Medulla oblongata (tissue), 1 donor: Measurements from ENCODE around the gene HSPD1.

Experiments used
- DNase-seq: peaks from one replicate; pipeline ENCODE4 v3.0.0-alpha.2; 2015; ENCODE audit errors: extremely low spot score

Gene HSPD1

DNA sequence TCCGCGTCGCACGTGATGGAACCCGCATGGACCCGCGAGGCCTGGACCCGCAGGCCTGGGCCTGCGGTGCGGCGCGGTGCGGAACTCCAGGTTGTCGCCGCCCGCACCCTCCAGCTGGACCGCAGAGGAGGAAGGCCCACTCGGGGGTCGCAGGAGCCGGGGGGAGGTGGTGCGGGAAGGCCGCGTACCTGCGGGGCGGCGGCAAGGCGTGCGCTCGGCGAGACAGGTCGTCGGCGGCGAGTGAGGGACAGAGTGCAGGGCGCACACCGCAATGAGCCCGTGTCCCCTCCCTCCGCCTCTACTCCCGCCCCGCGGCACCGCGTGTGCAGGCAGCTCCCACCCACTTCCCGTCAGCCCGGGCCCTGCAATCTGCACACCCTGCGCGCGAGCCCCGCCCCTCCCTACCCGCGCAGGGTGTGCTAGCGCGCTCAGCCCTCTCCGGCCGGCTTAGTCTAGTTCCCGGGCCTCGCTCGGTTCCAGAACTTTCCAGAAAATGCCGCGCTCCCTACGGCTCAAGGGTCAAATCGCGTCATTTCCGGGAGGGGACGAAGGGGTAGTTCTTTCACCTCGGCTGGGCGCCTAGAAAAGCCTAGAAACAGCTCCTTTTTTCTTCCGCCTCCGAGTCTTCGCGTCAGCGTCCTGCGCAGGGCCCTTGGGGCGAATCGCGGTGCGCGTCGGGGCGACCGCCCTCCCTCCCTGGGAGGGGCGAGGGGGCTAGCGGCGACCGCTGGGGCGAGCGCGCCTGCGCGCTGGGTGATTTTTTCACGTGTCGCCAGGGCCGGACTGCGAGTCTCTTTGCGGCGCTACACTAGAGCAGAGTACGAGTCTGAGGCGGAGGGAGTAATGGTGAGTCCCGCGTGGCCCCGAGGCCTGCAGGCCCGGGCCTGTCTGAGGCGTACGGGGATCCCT is at the start of gene HSPD1, which contains the start of gene HSPE1:
HSPD1 (minus strand) TSS at position 247 of the 909 bp plus-strand sequence. CDS start 992 bp downstream, outside the sequence.
HSPE1 (plus strand) TSS at position 786 of the 909 bp plus-strand sequence; CDS start at position 844, 58 bp downstream.
- peak; percentile 100 for DNase-seq

DNA sequence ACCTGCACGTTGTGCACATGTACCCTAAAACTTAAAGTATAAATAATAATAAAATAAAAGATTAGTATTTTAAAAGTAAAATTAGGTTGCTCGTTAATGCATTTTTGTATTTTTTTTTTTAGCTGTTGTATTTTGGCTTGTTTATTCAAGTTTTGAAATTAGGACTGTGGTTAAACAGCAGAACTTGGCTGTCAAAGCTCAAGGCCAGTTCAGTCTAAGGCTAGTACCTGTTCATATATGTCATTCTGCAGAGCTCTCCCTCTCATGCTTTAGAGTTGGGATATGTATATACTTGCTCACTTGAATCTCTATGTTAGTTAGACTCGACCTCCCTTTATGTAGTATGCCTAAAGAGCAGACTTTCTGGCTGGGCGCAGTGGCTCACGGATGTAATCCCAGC is 48.9 kb upstream of the HSPD1 start:
- DNase-seq = no peak

DNA sequence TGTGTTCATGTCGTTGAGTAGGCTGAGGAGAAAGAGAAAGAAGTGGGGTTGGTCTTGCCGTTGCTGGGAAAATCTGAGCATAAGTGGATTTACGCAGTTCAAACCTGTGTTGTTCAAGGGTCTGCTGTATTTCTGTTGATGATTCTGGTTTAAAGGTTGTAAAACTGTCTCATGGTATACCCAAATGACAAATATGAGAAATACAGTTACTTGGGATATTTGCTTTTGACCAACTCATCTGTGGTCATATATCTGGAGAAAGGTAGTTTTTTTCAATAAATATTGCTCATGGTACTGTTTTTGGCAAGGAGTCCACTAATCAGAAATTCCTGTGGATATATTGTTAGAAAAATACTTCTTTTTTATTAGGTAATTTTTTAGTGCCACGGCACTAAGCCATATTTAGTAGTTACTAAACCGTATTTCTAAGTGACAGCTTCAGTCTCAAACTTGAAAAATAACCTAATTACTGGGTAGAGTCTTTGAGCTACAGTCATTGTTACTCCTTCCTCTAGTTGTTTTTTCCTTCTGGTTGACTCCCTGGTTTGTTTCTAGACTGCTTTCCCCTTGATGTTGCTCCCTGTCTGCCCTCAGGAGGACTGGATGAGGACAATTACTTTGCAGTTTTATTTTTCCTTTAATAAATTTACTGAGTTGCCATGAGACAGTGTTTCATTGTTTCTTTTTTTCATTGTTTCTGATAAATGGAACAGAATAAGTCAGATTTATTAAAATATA is 47.7 kb upstream of the HSPD1 start:
- DNase-seq = no peak

DNA sequence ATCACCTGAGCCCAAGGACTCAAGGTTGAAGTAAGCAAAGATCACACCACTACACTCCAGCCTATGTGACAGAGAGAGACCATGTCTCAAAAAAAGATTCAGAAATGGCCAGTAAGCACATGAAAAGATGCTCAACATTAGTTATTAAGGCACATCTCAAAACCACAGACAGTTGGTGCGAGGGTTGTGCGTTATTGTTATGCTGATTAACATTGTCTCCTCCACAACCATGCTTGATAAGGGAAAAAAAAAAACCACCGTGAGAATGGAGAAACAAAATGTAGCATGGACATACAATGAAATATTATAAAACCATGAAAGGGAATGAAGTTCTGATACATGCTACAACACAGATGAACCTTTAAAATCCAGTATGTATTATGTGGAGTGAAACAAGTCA is 43.6 kb upstream of the HSPD1 start:
- DNase-seq = no peak

DNA sequence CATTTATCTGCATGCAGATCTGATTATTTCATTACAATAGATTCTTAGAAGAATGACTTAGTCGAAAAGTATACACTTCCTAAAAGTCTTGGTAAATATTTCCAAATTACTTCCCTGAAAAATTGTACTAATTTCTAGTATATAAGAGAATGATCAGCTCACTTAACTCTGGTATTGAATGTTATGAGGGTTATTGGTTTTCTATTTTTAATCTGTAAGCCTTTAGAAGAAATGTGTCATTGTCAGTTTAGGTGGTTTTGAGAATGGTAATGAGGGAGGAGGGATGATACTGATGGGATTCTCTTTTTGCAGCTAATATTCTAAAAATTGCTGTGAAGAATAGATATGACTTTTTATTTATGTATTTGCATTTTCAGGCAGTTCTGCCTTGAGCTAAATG is 40.1 kb upstream of the HSPD1 start:
- DNase-seq = no peak

DNA sequence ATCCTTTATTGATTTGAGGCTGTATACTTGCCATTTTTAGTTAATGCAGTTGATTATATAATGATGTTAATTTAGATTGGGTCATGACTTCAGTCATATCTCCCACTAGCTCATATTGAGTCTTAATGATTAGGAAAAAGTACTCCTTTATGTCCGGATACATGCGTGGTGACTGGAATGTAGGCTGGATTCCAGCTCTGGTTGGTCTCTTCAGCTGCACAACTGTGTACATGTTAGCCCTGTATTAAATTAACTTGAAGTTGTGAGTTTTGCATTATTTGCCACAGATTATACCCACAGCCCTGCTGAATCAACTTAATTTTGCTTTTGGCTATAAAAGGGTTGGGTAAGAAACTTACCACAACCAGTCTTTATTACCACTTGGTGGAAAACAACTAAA is 38.8 kb upstream of the HSPD1 start:
- DNase-seq = no peak

DNA sequence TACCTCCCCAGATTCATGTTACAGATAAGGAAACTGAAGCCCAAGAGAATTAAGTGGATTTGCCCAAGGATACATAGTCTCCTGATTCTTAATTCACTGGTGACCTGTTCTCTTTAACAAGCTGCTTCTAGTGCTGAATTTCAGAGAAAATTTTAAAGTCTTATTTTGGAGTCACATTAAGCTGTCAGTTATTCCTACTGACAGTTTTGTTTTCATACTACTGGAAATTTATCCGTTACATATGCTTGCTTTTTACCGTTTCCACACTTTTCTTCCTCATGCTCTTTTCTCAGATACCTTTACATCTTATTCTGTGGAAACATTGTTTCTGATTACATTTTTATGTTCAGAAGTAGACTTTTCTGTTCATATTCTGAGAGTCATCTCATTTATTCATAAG is 17.5 kb upstream of the HSPD1 start:
- no peak for DNase-seq

DNA sequence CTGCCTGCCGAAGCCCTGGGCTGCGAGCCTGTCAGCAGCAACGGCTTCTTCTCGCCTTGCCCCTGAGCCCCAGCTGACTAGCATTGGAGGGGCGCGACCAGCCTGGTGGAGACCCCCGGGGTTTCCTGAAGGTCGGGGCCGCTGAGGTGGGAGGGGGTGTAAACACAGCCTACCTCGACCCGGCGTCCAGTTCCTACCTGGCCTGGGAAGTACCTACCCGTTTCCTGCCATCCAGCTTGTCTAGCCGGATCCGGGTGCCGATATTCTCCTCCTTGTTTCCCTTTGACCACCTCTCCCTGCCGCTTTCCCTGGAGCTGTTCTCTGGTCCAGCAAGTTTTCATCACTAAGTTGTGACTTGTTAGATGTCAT is 16.7 kb upstream of the HSPD1 start:
- peak; percentile 42 for DNase-seq

DNA sequence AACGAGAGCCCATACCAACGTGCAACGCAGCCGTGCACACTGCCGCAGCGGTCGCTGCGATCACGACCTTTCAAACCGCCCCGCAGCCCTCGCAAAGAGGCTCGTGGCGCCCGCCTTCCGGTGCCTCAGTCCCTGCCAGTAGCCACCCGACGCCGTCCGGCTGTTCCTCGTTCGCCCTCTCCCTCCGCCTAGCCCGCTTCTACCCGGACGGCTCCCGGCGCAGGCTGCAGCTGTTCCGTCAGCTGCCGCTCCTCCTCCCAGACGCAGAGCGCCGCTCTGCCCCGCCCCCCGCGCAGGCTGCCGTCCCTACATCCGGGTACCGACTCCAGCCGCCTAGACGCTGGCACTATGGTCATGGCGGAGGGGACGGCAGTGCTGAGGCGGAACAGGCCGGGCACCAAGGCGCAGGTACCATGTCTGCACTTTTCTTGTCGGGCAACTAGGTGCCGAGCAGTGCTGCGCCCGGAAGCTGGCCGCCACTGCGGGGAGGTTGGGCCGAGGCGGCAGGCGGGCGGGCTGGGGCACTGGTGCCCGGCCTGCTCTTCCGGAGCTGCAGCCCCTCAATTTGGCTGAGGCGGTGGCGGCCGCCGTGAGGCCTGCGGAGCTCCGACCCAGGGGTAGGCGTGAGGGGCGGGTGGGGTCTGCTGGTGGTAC is 16.2 kb upstream of the HSPD1 start, which contains the start of gene MOB4:
MOB4 (plus strand) TSS at position 328 of the 654 bp plus-strand sequence; CDS start at position 349, 21 bp downstream.
- peak; percentile 96 for DNase-seq

DNA sequence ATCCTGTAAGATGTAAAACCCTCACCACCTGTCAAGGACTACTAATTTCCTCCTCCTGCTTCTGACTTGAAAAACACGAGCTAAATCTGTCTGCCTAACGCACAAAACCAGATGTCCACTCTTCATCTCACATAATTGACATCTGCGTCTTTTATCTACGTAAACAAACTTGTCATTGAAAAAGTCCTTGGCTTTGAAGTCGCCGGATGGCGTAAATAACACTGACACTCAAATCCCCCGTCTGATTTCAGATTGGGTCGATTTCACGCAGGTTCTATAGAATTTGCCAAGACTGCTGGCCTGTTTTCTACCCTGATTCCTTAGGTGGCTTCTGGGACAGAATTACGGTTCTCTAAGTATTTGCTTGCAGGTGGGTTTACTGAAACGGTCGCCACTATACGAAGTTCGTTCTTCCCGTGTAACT is 15.7 kb upstream of the HSPD1 start:
- DNase-seq = no peak

DNA sequence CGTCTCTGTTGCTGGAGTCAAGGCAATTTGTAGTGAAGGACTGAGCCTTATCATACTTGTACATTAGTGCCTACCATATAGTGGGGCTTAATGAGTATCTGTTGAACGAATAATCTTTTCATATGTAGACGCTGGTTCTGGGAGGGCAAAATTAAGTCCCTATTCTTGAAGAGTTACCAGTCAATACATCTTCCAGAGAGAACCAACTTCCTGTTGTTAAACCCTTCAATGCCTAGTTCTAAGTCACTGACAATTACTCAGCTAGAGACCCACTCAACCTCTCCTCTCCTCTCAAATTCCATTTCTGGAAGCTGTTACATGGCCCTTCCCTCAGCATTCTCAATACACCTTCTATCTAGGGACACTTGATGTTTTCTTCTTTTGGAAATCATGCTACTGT is 15.1 kb upstream of the HSPD1 start:
- peak; percentile 37 for DNase-seq

DNA sequence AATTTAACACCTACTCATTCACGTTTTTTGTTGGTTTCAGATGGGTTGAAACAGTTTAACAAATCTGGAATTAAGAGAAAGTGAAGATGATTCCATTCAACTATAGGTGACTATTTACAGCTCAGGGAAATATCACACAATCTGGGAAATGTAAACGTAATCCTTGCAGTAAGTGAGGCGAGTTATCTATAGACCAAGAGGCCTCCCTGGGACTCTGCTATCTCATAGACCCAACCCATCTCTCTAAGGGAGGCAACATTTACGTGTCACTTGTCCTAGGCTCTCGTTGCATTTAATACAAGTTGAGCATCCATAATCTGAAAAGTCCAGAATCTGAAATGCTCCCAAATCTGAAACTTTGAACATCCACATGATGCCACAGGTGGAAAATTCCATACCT is 14.3 kb upstream of the HSPD1 start:
- DNase-seq = no peak

DNA sequence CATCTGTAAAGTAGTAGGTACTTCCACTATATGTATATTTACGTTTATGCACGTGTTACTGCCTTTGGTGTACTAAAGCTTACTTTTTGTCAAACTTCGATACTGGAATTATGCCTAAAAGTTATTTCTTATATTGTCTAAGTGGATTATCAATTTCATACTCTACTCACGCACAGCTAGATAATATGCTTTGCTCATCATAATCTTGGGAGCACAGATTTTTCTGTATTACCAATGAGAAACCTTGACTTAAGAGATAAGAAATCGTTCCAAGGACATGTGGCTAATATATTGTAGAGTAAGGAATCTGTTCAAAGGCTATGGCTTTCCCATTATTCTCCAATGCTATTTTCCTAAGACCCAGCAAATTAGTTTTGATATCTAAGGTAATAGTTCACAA is 7.0 kb upstream of the HSPD1 start:
- DNase-seq = no peak

DNA sequence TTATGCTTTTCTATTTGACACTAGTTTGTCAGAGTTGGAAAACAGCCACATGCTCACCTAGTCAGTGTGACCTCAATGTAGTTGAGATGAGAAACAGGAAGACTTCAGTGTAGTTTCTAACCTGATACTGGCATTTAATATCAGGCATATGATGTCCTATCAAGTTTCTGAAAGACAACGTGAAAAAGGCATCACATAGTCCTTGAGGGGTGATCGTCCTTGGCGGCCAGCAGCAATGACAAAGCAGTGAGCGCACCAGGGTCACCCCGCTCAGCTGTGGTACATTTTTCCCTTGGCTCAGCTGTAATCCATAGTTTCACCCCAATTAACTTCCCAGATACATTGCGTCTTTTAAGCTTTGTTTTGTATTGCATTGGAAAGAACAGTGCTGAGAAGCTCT is 4.9 kb upstream of the HSPD1 start:
- no peak for DNase-seq

DNA sequence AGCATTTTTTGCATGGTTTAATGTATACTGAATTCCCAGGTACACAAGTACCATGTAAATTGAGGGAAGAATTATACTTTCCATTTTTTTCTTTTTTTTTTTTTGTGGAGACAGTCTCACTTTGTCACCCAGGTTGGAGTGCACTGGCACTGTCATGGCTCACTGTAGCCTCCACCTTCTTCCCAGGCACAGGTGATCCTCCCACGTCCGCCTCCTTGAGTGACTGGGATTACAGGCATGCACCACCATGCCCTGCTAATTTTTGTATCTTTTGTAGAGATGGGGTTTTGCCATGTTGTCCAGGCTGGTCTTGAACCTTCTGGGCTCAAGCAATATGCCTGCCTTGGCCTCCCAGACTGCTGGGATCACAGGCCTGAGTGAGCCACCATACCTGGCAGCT is 4.4 kb upstream of the HSPD1 start:
- DNase-seq = no peak

DNA sequence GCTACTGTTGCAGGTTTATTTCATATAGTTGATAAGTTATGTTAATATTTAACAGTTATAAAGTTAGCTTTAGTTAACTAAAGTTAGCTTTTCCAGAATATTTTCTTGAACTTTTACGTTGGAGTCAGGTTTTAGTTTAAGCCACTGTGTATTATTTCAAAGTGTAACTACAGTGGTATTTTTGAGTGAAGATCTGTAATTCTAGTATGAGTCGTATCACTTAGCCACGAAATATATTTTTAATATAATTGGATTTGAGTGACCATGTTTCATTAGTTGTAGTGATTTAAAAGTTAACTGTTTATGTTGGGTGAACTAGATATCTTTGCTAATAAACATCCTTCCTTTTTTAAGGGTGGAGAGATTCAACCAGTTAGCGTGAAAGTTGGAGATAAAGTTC is 3.0 kb upstream of the HSPD1 start:
- DNase-seq = no peak

DNA sequence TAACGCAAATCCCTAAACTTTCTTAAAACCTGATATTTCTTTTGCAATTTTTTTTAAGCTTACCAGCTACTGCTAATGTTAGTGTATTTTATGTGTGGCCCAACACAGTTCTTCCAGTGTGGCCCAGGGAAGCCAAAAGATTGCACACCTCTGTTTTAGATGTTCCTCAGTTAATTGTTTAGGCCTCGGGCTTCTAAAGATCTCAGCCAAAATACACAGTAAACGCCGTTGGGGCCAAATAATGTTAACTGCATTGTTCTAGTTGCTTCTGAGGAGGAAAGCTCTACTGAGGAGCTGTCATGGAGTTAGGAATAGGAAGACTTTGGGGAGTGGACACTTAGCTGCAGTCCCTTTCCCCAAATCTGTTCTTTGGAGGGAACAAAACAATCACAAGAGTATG is 2.6 kb upstream of the HSPD1 start:
- no peak for DNase-seq

DNA sequence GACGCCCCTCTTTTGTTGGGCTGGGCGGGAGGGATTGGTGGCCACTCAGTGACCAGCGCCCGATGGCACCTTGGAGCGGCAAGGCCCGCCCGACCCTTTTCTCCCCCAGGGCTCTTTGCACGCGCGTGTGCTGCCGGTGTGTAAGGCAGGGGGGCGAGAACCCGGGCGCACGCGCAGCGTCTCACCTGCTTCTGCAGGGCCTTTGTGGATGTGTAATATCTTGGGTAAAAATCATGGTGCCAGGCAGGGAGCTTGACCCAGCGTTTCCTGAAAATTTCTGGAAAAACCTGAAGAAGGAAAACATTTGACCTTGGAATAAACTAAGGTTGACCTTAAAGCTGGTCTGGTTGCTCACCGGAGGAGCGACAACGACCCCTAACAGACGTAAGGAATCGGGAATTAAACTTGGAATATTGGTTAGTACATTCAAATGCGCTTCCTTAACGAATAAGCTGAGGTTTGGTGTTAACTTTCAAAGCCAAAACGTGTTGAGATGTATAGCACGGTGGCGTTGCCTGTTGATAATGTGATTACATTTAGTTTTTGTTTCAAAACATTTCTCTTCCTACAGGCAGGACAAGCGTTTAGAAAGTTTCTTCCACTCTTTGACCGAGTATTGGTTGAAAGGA is 977 bp upstream of the HSPD1 start:
- peak; percentile 60 for DNase-seq

DNA sequence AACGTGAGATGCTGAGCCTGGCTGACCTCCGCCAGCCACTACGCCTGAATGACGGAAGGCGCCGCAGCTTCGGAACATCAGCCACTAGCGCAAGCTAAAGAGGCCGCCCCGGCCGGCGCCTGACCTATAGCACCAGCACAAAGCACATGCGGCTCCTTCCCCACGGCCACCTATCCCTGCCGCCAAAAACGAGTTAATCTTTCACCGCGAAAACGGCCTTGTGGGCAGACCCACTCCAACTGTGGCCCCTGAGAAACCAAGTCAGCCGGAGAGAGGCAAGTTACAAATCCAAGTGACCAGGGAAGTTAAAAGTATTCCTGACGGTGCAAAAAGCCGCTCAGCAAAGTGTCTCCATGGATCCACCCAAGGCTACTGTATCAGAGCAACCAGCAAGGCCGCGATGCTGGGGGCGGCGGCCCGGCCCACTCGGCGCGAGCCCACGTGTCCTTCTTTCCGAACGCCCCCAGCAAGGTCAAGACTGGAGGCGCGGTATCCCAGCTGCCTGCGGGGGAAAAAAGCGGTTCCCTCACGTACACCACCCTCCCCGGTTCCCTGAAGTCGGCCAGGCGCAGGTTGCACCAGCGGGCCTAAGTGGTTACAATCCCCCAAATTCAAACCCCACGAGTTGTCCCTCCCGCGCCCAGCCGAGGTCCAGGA is 575 bp downstream of the HSPD1 start:
- peak; percentile 64 for DNase-seq

DNA sequence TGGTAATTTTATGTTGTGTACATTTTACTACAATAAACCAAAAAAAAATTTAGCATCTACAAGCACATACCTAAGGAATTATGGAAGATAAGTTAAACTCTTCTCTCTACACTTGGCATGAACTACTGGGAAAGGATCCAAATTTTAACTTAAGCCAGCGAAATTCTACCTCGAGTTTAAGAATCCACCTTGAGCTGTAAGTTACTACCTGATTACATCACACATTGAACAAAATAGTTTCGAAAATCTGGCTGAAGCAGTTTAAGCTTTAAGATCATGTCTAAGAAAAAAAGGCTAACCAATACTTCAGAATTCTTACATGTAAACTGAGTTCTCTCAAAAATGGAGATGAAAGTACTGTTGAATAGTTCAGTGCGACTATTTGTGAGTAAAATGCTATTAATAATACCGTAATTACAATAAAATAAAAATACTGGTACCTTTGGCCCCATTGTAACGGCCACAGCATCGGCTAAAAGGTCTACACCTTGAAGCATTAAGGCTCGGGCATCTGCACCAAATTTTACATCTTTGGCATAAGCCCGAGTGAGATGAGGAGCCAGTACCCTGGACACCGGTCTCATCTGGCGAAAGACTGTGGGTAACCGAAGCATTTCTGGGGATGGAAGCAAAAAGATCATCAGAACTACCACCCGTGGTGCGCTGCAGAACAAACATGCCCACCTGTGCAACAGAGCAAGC is 1.3 kb downstream of the HSPD1 start:
- DNase-seq = no peak

DNA sequence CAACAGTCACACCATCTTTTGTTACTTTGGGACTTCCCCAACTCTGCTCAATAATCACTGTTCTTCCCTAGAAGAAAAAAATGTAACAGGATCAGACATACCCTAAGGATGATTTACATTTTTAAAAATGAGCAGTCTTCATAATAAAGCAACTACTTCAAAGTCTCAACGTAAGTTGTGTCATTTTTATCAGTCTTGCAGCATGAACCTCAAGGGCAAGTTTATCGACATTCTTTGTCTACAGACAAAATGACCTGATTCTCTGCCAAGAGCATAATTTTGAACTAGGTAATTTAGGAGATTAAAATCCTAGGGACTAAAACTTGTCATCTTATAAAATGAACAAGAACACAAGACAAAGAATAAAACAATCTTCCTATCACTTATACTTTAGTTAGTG is 2.3 kb downstream of the HSPD1 start:
- no peak for DNase-seq
